Cardiac atrium fibroblast (primary cell): Measurements from ENCODE around the gene DEFB127. TPM values are rescaled to one million over a fixed set of nuclear protein-coding genes. Genes with fewer than 3 reads are reported as not detected.

ENCODE experiments used
- total RNA-seq: library from RNA; depleted of rRNA; stranded (reverse); fragments of >200 nt; gene quantifications from 2 replicates; pipeline ENCODE4 v1.2.3, GENCODE V29; 2015

The DEFB127 gene
- total RNA-seq = not detected in 2 replicates

GRCh38 chr20:157154-157553 lies at the start of gene DEFB127:
Gene DEFB127 (plus strand): TSS chr20:157454. CDS start chr20:157545, 91 bp downstream.

GRCh38 chr20:142290-142689 lies 15.0 kb upstream of the DEFB127 start, which contains the start of gene DEFB126:
Gene DEFB126 (plus strand): TSS chr20:142590. CDS start chr20:142629, 39 bp downstream.

DNA sequence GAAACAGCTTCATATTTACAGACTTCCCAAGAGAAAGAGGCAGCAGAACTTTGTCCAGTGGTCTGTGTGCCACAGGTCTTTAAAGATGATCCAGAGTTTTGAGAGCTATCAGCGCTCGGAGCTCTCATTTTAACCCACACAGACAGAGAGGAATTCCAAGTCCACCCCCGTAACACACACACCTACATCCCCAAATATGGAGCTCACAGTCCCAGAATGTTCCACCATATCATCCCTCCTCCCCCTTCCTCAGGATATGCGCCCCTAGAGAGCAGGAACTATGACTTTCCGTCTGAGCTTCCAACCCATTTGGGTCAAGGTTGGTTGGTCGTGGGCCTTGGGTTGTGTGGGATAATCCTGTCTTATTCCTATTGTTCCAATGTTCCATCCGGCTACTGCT lies 32.4 kb downstream of the DEFB127 start, which contains the start of gene DEFB128:
DEFB128 (minus strand) TSS at position 101 of the 400 bp plus-strand sequence; CDS start at position 13, 88 bp downstream.

Other genes starting within 250 kb of the DEFB127 start
- gene DEFB125, start 69.8 kb upstream of the DEFB127 start, total RNA-seq = not detected in 2 replicates
- gene DEFB126, start 14.9 kb upstream of the DEFB127 start, total RNA-seq = not detected in 2 replicates
- gene DEFB128, start 32.3 kb downstream of the DEFB127 start, total RNA-seq = not detected in 2 replicates
- not detected in 2 replicates for gene DEFB129, start 69.8 kb downstream of the DEFB127 start, total RNA-seq
- gene DEFB132, start 100.3 kb downstream of the DEFB127 start, total RNA-seq = not detected in 2 replicates
- 0.16 and 0.72 TPM in 2 replicates for gene C20orf96, start 133.3 kb downstream of the DEFB127 start, total RNA-seq
- gene ZCCHC3, start 140.1 kb downstream of the DEFB127 start, total RNA-seq = 18.0 and 18.8 TPM in 2 replicates
- 10.0 and 12.8 TPM in 2 replicates for gene SOX12, start 168.1 kb downstream of the DEFB127 start, total RNA-seq
- gene NRSN2, start 189.7 kb downstream of the DEFB127 start, total RNA-seq = 39.9 and 48.6 TPM in 2 replicates
- gene TRIB3, start 223.3 kb downstream of the DEFB127 start, total RNA-seq = 61.6 and 73.7 TPM in 2 replicates